ENCODE measurements around the gene HSD11B1L. TPM values are rescaled to one million over a fixed set of nuclear protein-coding genes. Genes with fewer than 3 reads are reported as not detected.

Gene HSD11B1L
- total RNA-seq, 1 donor from 2014 or later = 8.4 TPM

- no peak overlapping the region for H3K27ac ChIP-seq (ENCODE audit: low read depth, low read length)
- H2AFZ ChIP-seq (ENCODE audit: low read depth, low read length) = no peak overlapping the region
- peaks cover 42% of the 10 kb centered on the region for H4K20me1 ChIP-seq (ENCODE audit: insufficient read depth, low read length)
- H3K9me3 Mint-ChIP-seq (ENCODE audit: unreplicated experiment) = no peaks in the 10 kb centered on the region
- peaks cover 33% of the 10 kb centered on the region for H3K36me3 ChIP-seq (ENCODE audit: insufficient read depth, low read length)
- no peak for DNase-seq (ENCODE audit: low read depth)
- no peak for FAIRE-seq
- no peaks in the 10 kb centered on the region for H3K27me3 ChIP-seq (ENCODE audit: insufficient read depth, low read length)
- no peak overlapping the region for H3K4me2 ChIP-seq (ENCODE audit: low read length)
- no peaks in the 10 kb centered on the region for H3K4me1 ChIP-seq (ENCODE audit: insufficient read depth, low read length)
- peaks cover 10% of the 10 kb centered on the region for H3K4me1 Mint-ChIP-seq (ENCODE audit: low read depth, unreplicated experiment)
- TF ChIP-seq EZH2 (IDR thresholded peaks at IDR 0.05; ENCODE audit: insufficient read depth, low read length) (no peak), CTCF (IDR thresholded peaks at IDR 0.05; ENCODE audit: insufficient read depth, low read depth, low read length) (no peak)
- no peak overlapping the region for H3K4me3 Mint-ChIP-seq (ENCODE audit: unreplicated experiment)
- H3K79me2 ChIP-seq (ENCODE audit: insufficient read depth, low read length) = peaks cover 30% of the 10 kb centered on the region
- H3K9me3 ChIP-seq (ENCODE audit: insufficient read depth, low read depth, low read length) = no peaks in the 10 kb centered on the region
- no peak overlapping the region for H3K27ac Mint-ChIP-seq (ENCODE audit: unreplicated experiment)
- H3K36me3 Mint-ChIP-seq (ENCODE audit: low read depth, unreplicated experiment) = peaks cover 22% of the 10 kb centered on the region
- no peak overlapping the region for H3K9ac ChIP-seq (ENCODE audit: low read length)
- no peak overlapping the region for H3K4me3 ChIP-seq (ENCODE audit: insufficient read depth, low read depth, low read length)
- no peaks in the 10 kb centered on the region for H3K27me3 Mint-ChIP-seq (ENCODE audit: low read depth, unreplicated experiment)
Measured at GRCh38 chr19:5711713-5712161, 30.9 kb downstream of the HSD11B1L start.

- H3K27me3 ChIP-seq (ENCODE audit: insufficient read depth, low read length) = no peaks in the 10 kb centered on the region
- H4K20me1 ChIP-seq (ENCODE audit: insufficient read depth, low read length) = peaks cover 55% of the 10 kb centered on the region
- H3K79me2 ChIP-seq (ENCODE audit: insufficient read depth, low read length) = peaks cover 45% of the 10 kb centered on the region
- no peak overlapping the region for H3K4me3 ChIP-seq (ENCODE audit: insufficient read depth, low read depth, low read length)
- no peak overlapping the region for H3K27ac ChIP-seq (ENCODE audit: low read depth, low read length)
- H3K36me3 ChIP-seq (ENCODE audit: insufficient read depth, low read length) = peaks cover 28% of the 10 kb centered on the region
- DNase-seq (ENCODE audit: low read depth) = no peak
- no peak for FAIRE-seq
- H3K4me1 ChIP-seq (ENCODE audit: insufficient read depth, low read length) = peaks cover 12% of the 10 kb centered on the region
- Mint-ChIP-seq H3K27me3 (ENCODE audit: low read depth, unreplicated experiment) (no peaks in the 10 kb centered on the region), H3K9me3 (ENCODE audit: unreplicated experiment) (no peaks in the 10 kb centered on the region), H3K27ac (ENCODE audit: unreplicated experiment) (no peak overlapping the region), H3K36me3 (ENCODE audit: low read depth, unreplicated experiment) (peaks cover 22% of the 10 kb centered on the region), H3K4me3 (ENCODE audit: unreplicated experiment) (no peak overlapping the region), H3K4me1 (ENCODE audit: low read depth, unreplicated experiment) (peaks cover 19% of the 10 kb centered on the region)
- no peak overlapping the region for H3K4me2 ChIP-seq (ENCODE audit: low read length)
- H3K9ac ChIP-seq (ENCODE audit: low read length) = no peak overlapping the region
- H3K9me3 ChIP-seq (ENCODE audit: insufficient read depth, low read depth, low read length) = no peaks in the 10 kb centered on the region
- H2AFZ ChIP-seq (ENCODE audit: low read depth, low read length) = no peak overlapping the region
- no peak for TF ChIP-seq EZH2 (IDR thresholded peaks at IDR 0.05; ENCODE audit: insufficient read depth, low read length)
Measured at GRCh38 chr19:5713228-5713627, 32.4 kb downstream of the HSD11B1L start.

GRCh38 chr19:5714816-5715215, 34.0 kb downstream of the HSD11B1L start:
- Histone ChIP-seq H3K36me3 (ENCODE audit: insufficient read depth, low read length) (peaks cover 28% of the 10 kb centered on the region), H3K9ac (ENCODE audit: low read length) (no peak overlapping the region), H3K27ac (ENCODE audit: low read depth, low read length) (no peak overlapping the region), H4K20me1 (ENCODE audit: insufficient read depth, low read length) (peaks cover 57% of the 10 kb centered on the region), H3K9me3 (ENCODE audit: insufficient read depth, low read depth, low read length) (no peaks in the 10 kb centered on the region), H3K4me1 (ENCODE audit: insufficient read depth, low read length) (peaks cover 23% of the 10 kb centered on the region), H3K27me3 (ENCODE audit: insufficient read depth, low read length) (no peaks in the 10 kb centered on the region), H3K79me2 (ENCODE audit: insufficient read depth, low read length) (peaks cover 61% of the 10 kb centered on the region), H3K4me2 (ENCODE audit: low read length) (no peak overlapping the region), H2AFZ (ENCODE audit: low read depth, low read length) (no peak overlapping the region), H3K4me3 (ENCODE audit: insufficient read depth, low read depth, low read length) (no peak overlapping the region)
- no peaks in the 10 kb centered on the region for H3K9me3 Mint-ChIP-seq (ENCODE audit: unreplicated experiment)
- H3K4me1 Mint-ChIP-seq (ENCODE audit: low read depth, unreplicated experiment) = peaks cover 19% of the 10 kb centered on the region
- no peak overlapping the region for H3K27ac Mint-ChIP-seq (ENCODE audit: unreplicated experiment)
- DNase-seq (ENCODE audit: low read depth) = no peak
- TF ChIP-seq CTCF (IDR thresholded peaks at IDR 0.05; ENCODE audit: insufficient read depth, low read depth, low read length) (no peak), EZH2 (IDR thresholded peaks at IDR 0.05; ENCODE audit: insufficient read depth, low read length) (no peak)
- peaks cover 22% of the 10 kb centered on the region for H3K36me3 Mint-ChIP-seq (ENCODE audit: low read depth, unreplicated experiment)
- no peaks in the 10 kb centered on the region for H3K27me3 Mint-ChIP-seq (ENCODE audit: low read depth, unreplicated experiment)
- H3K4me3 Mint-ChIP-seq (ENCODE audit: unreplicated experiment) = no peak overlapping the region
- no peak for FAIRE-seq

Data from astrocyte (in vitro differentiated cells and primary cell).